Measurements from ENCODE around the gene LY86.

The LY86 gene

DNA sequence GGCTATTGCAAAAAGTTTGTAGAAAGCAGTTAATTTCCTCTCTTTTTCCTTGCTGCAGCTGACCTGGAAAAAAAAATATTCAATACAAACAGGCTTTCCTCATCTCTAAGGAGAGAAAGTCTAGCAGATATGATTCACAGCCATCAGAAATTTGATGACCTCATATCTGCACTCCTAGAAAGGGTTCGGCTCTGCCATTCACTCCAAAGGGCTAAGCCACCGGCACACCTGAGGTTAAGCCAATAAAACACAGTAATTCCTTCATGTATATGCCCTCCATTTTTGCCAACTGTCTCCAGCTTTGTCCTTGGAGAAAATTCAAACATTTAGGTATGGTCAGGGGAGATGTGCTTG lies 18.7 kb upstream of the LY86 start:
- ATAC-seq (ENCODE audit: low read depth) (peak; percentile 76; the same call in 2 of the 3 replicates), DNase-seq (ENCODE audit: low spot score) (no peak)
- no peaks in the 10 kb centered on the region for H3K36me3 ChIP-seq (ENCODE audit: low read depth)
- H3K27ac ChIP-seq (ENCODE audit: poor library complexity, severe bottlenecking) = no peak overlapping the region
- no peaks in the 10 kb centered on the region for H3K9me3 ChIP-seq (ENCODE audit: severe bottlenecking)
- TF ChIP-seq, protein P1, sequence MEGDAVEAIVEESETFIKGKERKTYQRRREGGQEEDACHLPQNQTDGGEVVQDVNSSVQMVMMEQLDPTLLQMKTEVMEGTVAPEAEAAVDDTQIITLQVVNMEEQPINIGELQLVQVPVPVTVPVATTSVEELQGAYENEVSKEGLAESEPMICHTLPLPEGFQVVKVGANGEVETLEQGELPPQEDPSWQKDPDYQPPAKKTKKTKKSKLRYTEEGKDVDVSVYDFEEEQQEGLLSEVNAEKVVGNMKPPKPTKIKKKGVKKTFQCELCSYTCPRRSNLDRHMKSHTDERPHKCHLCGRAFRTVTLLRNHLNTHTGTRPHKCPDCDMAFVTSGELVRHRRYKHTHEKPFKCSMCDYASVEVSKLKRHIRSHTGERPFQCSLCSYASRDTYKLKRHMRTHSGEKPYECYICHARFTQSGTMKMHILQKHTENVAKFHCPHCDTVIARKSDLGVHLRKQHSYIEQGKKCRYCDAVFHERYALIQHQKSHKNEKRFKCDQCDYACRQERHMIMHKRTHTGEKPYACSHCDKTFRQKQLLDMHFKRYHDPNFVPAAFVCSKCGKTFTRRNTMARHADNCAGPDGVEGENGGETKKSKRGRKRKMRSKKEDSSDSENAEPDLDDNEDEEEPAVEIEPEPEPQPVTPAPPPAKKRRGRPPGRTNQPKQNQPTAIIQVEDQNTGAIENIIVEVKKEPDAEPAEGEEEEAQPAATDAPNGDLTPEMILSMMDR (IDR thresholded peaks at IDR 0.05; ENCODE audit: poor library complexity, severe bottlenecking) = no peak
- no peaks in the 10 kb centered on the region for H3K27me3 ChIP-seq (ENCODE audit: insufficient read depth, poor library complexity, severe bottlenecking)
- H3K4me1 ChIP-seq (ENCODE audit: insufficient read depth, poor library complexity, severe bottlenecking) = no peaks in the 10 kb centered on the region
- no peak overlapping the region for H3K4me3 ChIP-seq (ENCODE audit: severe bottlenecking)

DNA sequence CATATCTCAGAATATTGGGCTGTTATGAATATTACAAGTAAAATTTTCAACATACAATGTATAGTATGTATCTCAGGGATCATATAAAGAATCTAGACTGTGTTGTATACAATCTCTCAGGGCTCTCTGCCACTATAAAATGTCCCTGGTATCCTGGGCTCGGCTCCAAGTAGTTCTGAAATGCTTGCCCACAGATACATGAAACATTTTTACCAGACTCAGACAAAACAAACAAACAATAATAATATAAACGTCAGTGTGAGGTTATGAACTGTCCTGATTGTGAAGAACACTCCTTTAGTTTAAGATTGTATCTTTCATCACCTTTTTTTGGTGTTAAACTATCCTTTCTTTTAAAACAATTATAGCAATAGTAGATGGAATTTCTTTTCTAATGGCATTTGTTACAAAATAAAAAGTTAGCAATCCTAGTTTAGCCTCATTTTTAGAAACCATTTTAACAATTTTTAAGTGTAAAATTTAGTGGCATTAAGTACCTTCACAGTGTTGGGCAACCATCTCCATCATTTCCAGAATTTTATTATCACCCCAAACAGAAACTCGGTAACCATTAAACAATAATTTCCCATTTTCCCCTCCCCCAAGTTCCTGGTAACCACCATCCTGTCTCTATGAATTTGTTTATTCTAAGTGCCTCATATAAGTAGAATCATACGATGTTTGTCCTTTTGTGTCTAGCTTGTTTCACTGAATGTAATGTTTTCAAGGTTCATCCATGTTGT lies 17.4 kb upstream of the LY86 start:
- Histone ChIP-seq H3K36me3 (ENCODE audit: low read depth) (no peaks in the 10 kb centered on the region), H3K27ac (ENCODE audit: poor library complexity, severe bottlenecking) (no peak overlapping the region), H3K4me1 (ENCODE audit: insufficient read depth, poor library complexity, severe bottlenecking) (no peaks in the 10 kb centered on the region), H3K9me3 (ENCODE audit: severe bottlenecking) (no peaks in the 10 kb centered on the region), H3K4me3 (ENCODE audit: severe bottlenecking) (no peak overlapping the region), H3K27me3 (ENCODE audit: insufficient read depth, poor library complexity, severe bottlenecking) (no peaks in the 10 kb centered on the region)
- no peak for DNase-seq (ENCODE audit: low spot score)
- no peak for ATAC-seq (ENCODE audit: low read depth)
- TF ChIP-seq, protein P1 (IDR thresholded peaks at IDR 0.05; ENCODE audit: poor library complexity, severe bottlenecking) = no peak

DNA sequence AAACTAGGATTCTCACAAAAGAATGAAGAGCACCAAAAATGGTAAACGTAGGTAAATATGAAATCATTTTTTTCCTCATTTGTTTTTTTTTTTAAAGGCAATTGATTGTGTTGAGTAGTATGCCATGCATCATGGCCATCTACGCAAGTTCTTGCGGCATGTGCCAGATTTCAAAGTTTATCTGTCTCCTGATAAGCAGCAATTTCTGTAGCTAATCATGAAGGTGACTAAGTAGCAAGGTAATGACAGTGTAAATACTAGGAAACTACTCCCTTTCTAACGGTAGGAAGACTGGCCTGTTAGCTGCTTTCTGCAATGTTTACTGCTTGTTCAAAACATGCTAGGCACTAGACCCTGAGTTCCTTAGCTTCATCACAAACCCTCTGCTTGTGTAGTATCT lies 13.4 kb upstream of the LY86 start:
- no peak for ATAC-seq (ENCODE audit: low read depth)
- no peak for DNase-seq (ENCODE audit: low spot score)

DNA sequence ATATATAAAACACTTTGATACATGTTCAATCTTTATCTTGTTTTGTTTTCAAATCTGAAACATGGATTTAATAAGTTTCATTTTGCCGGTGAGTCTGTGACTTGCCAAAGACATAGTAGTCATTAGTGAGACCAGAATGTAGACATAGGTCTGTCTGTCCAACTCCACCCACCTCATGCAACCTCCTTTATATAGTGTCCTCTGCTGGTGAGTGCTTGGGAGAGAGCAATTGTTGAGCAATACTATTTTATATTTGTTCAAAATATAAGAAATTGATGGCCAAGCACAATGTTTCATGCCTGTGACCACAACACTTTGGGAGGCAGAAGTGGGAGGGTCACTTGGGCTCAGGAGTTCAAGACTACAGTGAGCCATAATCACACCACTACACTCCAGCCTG lies 10.8 kb upstream of the LY86 start:
- DNase-seq (ENCODE audit: low spot score) (no peak), ATAC-seq (ENCODE audit: low read depth) (0 out of 3 replicates have a peak, but pooled peaks have one; percentile 52)
- H3K27ac ChIP-seq (ENCODE audit: poor library complexity, severe bottlenecking) = no peak overlapping the region
- TF ChIP-seq, protein P1 (IDR thresholded peaks at IDR 0.05; ENCODE audit: poor library complexity, severe bottlenecking) = peak; percentile 23
- H3K4me3 ChIP-seq (ENCODE audit: severe bottlenecking) = no peak overlapping the region
- no peaks in the 10 kb centered on the region for H3K9me3 ChIP-seq (ENCODE audit: severe bottlenecking)
- H3K36me3 ChIP-seq (ENCODE audit: low read depth) = no peaks in the 10 kb centered on the region
- no peaks in the 10 kb centered on the region for H3K27me3 ChIP-seq (ENCODE audit: insufficient read depth, poor library complexity, severe bottlenecking)
- H3K4me1 ChIP-seq (ENCODE audit: insufficient read depth, poor library complexity, severe bottlenecking) = no peaks in the 10 kb centered on the region

More for the DNA sequence above, 13.4 kb upstream of the LY86 start:
- Histone ChIP-seq H3K4me3 (ENCODE audit: severe bottlenecking) (no peak overlapping the region), H3K36me3 (ENCODE audit: low read depth) (no peaks in the 10 kb centered on the region), H3K9me3 (ENCODE audit: severe bottlenecking) (no peaks in the 10 kb centered on the region), H3K27me3 (ENCODE audit: insufficient read depth, poor library complexity, severe bottlenecking) (no peaks in the 10 kb centered on the region), H3K27ac (ENCODE audit: poor library complexity, severe bottlenecking) (no peak overlapping the region), H3K4me1 (ENCODE audit: insufficient read depth, poor library complexity, severe bottlenecking) (no peaks in the 10 kb centered on the region)
- TF ChIP-seq, protein P1 (IDR thresholded peaks at IDR 0.05; ENCODE audit: poor library complexity, severe bottlenecking) = no peak

DNA sequence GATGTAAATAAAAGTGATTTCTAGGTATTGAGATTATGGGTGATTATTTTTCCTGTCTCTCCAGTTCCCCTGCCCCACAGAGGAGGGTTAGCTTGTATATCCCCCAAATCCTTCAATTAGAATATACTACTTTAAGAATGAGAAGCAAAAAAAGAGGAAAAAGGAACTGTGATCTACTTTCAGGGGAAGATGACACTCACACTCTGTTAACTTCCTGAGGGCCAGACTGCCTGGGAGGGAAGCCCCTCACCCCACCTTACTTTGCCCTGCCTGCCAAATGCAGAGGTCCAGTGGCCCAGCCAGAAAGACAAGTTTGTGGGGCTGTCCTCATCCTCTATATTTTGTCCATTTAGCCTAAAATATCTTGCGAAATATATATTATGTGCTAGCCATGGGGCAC lies 9.2 kb upstream of the LY86 start:
- TF ChIP-seq, protein P1 (IDR thresholded peaks at IDR 0.05; ENCODE audit: poor library complexity, severe bottlenecking) = no peak
- no peaks in the 10 kb centered on the region for H3K4me1 ChIP-seq (ENCODE audit: insufficient read depth, poor library complexity, severe bottlenecking)
- H3K27me3 ChIP-seq (ENCODE audit: insufficient read depth, poor library complexity, severe bottlenecking) = no peaks in the 10 kb centered on the region
- H3K4me3 ChIP-seq (ENCODE audit: severe bottlenecking) = no peak overlapping the region
- no peak for DNase-seq (ENCODE audit: low spot score)
- no peaks in the 10 kb centered on the region for H3K36me3 ChIP-seq (ENCODE audit: low read depth)
- ATAC-seq (ENCODE audit: low read depth) = no peak
- no peaks in the 10 kb centered on the region for H3K9me3 ChIP-seq (ENCODE audit: severe bottlenecking)
- no peak overlapping the region for H3K27ac ChIP-seq (ENCODE audit: poor library complexity, severe bottlenecking)

Data from RWPE2 (cell line).